Right lobe of liver (tissue), 6 donors: ENCODE results near the gene EIF3L. TPM values are rescaled to one million over a fixed set of nuclear protein-coding genes. Genes with fewer than 3 reads are reported as not detected.

Experiments used
- ATAC-seq, 4 donors: fragments of 200-7000 bp; cut with Tn5 transposase; one replicate each; pipeline ENCODE4 v1.9.1; 2020; ENCODE audit warnings: mild to moderate bottlenecking in 4 of 4, moderate library complexity in 4 of 4
- DNase-seq, 3 donors: peaks; one replicate each; pipeline ENCODE4 v3.0.0-alpha.2; 2020
- H3K27ac ChIP-seq, 3 donors: fragments of 200-600 bp; one replicate each; pipeline ENCODE4 v1.8.0; 2022
- H3K27me3 ChIP-seq, 2 donors: fragments of 200-600 bp; one replicate each; pipeline ENCODE4 v1.8.0; 2022
- H3K36me3 ChIP-seq, 4 donors: fragments of 200-600 bp; sonication (generic) in 1 of 4; one replicate each; pipeline versions ENCODE4 v1.5.1 to v1.8.0; 2017 to 2022; ENCODE audit warnings: control low read depth in 1 of 4
- H3K4me1 ChIP-seq, 4 donors: fragments of 200-600 bp; sonication (generic) in 1 of 4; one replicate each; pipeline versions ENCODE4 v1.5.1 to v1.8.0; 2017 to 2022; ENCODE audit warnings: control low read depth in 1 of 4
- H3K4me3 ChIP-seq, 3 donors: fragments of 200-600 bp; one replicate each; pipeline ENCODE4 v1.8.0; 2022
- H3K9me3 ChIP-seq, 4 donors: fragments of 200-600 bp; sonication (generic) in 1 of 4; one replicate each; pipeline versions ENCODE4 v1.5.1 to v1.8.0; 2017 to 2022; ENCODE audit warnings: control low read depth in 1 of 4
- POLR2A ChIP-seq: fragments of 450-650 bp; IDR thresholded peaks from one replicate; pipeline ENCODE4 v1.6.1; 2017; ENCODE audit warnings: antibody characterized with exemption, mild to moderate bottlenecking
- WGBS: methylation state at CpG from one replicate; pipeline ENCODE4 v1.1.6; 2018; ENCODE audit warnings: low coverage, low lambda C conversion rate; ENCODE audit not compliant: insufficient coverage; ENCODE audit errors: missing lambda C conversion rate; 5-methylcytosine and 5-hydroxymethylcytosine counted together
- intact Hi-C, 2 donors: fragments of 100-400 bp; cut with DNase I; formaldehyde crosslinking; loops; one replicate each; pipeline versions ENCODE4 v1.11.2 to v1.14.1; 2022
- total RNA-seq, 6 experiments: library from RNA; depleted of rRNA in 2 of 6; stranded (reverse); fragments of >200 nt in 2 of 6; fragmentation: NEBNext Ultra II Directional in 3 of 6; extraction: Animal tissue kit (Norgen Biotek cat#: 25700) in 3 of 6; gene quantifications; one replicate each; pipeline versions ENCODE4 v1.1.0 to v1.2.4, GENCODE V29; 2016 to 2023
- TF ChIP-seq, protein P1 (sequence below), 4 donors: fragments of 200-600 bp in 3 of 4; fragments of 450-650 bp in 1 of 4; IDR thresholded peaks; one replicate each; pipeline versions ENCODE4 v1.5.1 to v1.8.0; 2016 to 2022; ENCODE audit warnings: antibody characterized with exemption in 4 of 4, mild to moderate bottlenecking in 2 of 4
- donor health status: DM: no; HTN: yes; CAD: no.
- donor health status: DM: no; HTN: no; CAD: no.
- donor health status: DM: no; HTN: no; CAD: no.
- donor health status: DM: no; HTN: yes; CAD: no.
- donor health status: DM: no; HTN: yes; CAD: no.

EIF3L gene
- total RNA-seq, 6 experiments from 2014 or later = 117 to 200 (median 164) TPM

DNA sequence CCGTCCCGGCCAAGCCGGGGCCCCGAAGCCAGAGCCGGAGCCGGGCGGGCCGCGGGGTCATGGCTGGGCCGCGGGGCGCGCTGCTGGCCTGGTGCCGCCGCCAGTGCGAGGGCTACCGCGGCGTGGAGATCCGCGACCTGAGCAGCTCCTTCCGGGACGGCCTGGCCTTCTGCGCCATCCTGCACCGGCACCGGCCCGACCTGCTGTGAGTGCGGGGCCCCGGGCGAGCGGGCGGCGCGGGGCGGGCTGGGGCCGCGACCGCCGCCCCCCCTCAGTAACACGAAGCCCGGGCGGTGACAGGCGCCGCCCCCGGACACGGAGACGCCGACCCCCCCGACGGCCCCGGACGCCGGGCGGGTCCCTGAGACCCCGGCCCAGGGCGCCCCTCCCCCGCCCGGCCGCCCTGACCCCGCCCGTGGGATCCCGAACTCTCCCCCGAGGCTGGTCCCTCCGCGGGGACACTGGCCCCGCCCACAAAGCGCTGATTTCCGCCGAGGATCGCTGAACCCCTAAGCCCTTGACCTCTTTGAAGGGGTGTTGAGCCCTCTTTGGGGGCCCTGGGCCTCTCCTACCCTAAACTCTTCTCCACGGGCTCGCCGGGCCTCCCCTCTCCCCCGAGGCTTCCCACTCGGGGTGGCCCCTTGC, 57.3 kb downstream of the EIF3L start:
- Histone ChIP-seq H3K36me3 (no peaks in the 10 kb centered on the region), H3K4me3 (peak overlapping the region; percentile 53 to 71 (median 54)), H3K4me1 (peaks cover 0 to 10% (median 0%) of the 10 kb centered on the region in 4 donors), H3K27ac (peak overlapping the region; percentile 31 to 62 (median 60)), H3K9me3 (no peaks in the 10 kb centered on the region), H3K27me3 (no peaks in the 10 kb centered on the region)
- DNase-seq (no peak), ATAC-seq (peak in 1 of 4 donors; percentile 5)
- intact Hi-C loops = no loop called here
- 37% methylated on average over 2 of the region's 75 CpGs for WGBS
- TF ChIP-seq, protein P1, sequence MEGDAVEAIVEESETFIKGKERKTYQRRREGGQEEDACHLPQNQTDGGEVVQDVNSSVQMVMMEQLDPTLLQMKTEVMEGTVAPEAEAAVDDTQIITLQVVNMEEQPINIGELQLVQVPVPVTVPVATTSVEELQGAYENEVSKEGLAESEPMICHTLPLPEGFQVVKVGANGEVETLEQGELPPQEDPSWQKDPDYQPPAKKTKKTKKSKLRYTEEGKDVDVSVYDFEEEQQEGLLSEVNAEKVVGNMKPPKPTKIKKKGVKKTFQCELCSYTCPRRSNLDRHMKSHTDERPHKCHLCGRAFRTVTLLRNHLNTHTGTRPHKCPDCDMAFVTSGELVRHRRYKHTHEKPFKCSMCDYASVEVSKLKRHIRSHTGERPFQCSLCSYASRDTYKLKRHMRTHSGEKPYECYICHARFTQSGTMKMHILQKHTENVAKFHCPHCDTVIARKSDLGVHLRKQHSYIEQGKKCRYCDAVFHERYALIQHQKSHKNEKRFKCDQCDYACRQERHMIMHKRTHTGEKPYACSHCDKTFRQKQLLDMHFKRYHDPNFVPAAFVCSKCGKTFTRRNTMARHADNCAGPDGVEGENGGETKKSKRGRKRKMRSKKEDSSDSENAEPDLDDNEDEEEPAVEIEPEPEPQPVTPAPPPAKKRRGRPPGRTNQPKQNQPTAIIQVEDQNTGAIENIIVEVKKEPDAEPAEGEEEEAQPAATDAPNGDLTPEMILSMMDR (IDR thresholded peaks at IDR 0.05) = no peak
- TF ChIP-seq POLR2A = no peak

DNA sequence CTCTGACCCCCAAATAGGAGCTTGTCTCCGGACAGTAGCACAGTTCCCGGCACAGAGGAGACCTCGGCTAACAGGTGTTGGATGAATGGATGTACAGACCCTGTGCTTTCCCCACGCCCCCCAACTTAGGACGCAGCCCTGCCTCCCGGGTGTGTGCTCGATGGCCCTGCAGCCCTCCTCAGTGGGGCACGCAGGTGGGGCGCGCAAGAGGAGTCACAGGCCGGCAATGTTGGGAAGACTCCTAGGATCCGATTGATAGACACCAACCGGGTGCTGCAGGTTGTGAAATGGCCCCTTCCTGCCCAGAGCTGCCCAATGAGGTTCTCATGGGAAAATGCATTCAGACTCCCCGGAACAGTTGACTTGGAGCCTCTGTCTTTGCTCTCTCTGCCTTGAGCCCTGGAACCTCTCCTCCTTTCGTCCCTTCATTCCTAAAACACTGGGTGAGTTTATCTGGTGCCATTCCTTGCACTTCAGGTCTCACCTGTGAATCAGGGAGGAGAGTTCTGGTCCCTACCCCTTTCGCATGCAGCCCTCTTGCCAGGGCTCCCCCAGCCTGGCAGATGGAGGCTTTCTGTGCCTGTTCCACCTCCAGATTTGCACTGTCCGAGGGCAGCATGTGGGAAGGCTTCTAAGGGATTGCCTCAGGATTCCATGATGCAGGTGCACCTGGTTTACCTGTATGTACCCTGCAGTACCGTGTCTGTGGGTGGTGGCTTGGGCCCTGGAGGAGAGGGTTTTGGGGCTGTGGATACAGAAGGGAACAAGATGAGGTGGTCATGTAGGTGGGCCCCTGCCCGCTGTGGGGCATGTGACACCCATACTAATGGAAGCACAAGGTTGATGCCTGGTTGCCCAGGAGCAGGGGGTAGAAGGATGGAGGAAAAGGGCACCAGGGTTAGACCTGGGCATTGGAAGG, 58.1 kb downstream of the EIF3L start:
- Histone ChIP-seq H3K36me3 (no peaks in the 10 kb centered on the region), H3K4me3 (peak overlapping the region; percentile 53 to 71 (median 54)), H3K27ac (peak overlapping the region in 2 of 3 donors; percentile 60 to 62), H3K9me3 (no peaks in the 10 kb centered on the region), H3K4me1 (peaks cover 0 to 10% (median 0%) of the 10 kb centered on the region in 4 donors), H3K27me3 (no peaks in the 10 kb centered on the region)
- DNase-seq (no peak), ATAC-seq (no peak)
- WGBS = 45% methylated on average over 4 of the region's 19 CpGs
- intact Hi-C loops = no loop called here
- TF ChIP-seq POLR2A = no peak
- TF ChIP-seq, protein P1 (IDR thresholded peaks at IDR 0.05) = no peak

DNA sequence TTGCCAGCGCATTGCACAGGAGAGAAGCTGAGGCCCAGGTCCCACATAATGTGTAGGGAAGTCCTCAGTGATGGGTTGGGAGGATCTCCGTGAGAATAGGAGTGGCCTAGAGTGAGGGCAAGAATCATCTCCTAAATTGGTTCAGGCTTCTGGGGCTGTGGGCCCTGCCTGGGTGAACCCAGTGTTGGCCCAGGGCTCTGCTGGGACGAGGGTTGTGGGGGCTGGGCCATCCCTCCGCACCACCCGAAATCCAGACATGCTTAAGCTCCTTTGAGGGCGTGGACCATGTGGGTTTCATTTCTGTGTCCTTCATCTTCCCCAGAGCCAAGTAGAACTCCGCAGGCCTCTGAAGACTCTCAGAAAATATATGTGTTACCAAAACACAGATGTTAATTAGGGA, 60.5 kb downstream of the EIF3L start:
- no peak overlapping the region for H3K27ac ChIP-seq
- ATAC-seq = no peak
- peaks cover 0 to 3% (median 0%) of the 10 kb centered on the region in 4 donors for H3K4me1 ChIP-seq

DNA sequence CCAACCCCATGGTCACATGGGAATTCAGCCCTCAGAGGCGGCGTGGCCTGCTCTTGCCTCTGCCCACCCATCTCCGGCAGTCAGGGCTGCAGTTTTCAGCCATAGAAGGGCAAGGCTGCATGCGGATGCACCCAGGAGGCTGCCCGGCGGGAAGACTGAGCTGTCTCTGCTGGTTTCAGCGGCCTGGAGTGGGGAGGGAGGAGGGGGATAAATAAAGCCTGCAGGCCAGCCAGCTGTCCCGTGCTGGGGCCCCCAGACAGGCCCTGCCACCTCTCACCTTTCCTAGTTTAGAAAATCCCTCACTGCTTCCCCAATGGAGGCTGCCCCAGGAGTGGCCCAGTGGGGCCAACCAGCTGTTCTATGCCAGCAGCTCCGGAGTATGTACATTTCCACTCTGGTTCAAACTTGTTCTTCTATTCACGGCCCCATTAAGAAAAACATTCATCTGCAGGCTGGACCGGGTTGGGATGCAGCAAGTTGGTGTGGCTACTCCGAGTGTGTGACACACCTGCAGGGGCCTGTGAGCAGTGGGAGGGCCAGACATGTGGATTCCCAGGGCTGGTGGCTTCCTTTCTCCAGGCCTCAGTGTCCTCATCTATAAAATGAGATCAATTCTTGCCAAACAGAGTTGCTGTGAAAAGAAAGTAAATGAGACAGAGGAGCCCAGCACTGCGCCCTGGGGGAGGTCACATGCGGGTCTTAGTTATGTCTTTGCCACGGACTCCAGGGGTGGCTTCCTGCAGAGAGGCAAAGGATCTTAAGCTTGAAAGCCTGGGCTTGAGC, 61.9 kb downstream of the EIF3L start:
- no peak for ATAC-seq
- H3K9me3 ChIP-seq = no peaks in the 10 kb centered on the region
- intact Hi-C loops = no loop called here
- H3K27ac ChIP-seq = no peak overlapping the region
- no peak for TF ChIP-seq POLR2A
- TF ChIP-seq, protein P1 (IDR thresholded peaks at IDR 0.05) = no peak
- WGBS = 93% methylated on average over 3 of the region's 15 CpGs
- no peak for DNase-seq
- peaks cover 0 to 5% (median 0%) of the 10 kb centered on the region in 4 donors for H3K36me3 ChIP-seq
- H3K27me3 ChIP-seq = no peaks in the 10 kb centered on the region
- H3K4me3 ChIP-seq = no peak overlapping the region
- no peaks in the 10 kb centered on the region for H3K4me1 ChIP-seq

More for the DNA sequence above, 60.5 kb downstream of the EIF3L start:
- Histone ChIP-seq H3K9me3 (no peaks in the 10 kb centered on the region), H3K27me3 (no peaks in the 10 kb centered on the region), H3K4me3 (no peak overlapping the region), H3K36me3 (peaks cover 0 to 3% (median 0%) of the 10 kb centered on the region in 4 donors)
- no peak for DNase-seq
- TF ChIP-seq POLR2A = no peak
- TF ChIP-seq, protein P1 (IDR thresholded peaks at IDR 0.05) = no peak
- intact Hi-C loops = no loop called here
- WGBS = 95% methylated on average over 2 of the region's 7 CpGs
